Mammary epithelial cell (primary cell): ENCODE results near the gene KCMF1.

Experiments
- EZH2 ChIP-seq: IDR thresholded peaks from 2 replicates; pipeline ENCODE4 v1.6.1; 2012; ENCODE audit warnings: low read length, inconsistent platforms, borderline replicate concordance
- TF ChIP-seq, protein P1 (sequence below), 2 donors: IDR thresholded peaks in 1 of 2; conservative IDR thresholded peaks in 1 of 2; 2 replicates each; pipeline ENCODE4 v1.5.1; 2011 to 2012; ENCODE audit warnings: inconsistent platforms in 2 of 2, low read length in 2 of 2, mild to moderate bottlenecking in 2 of 2, control low read depth in 1 of 2, low read depth in 1 of 2; ENCODE audit not compliant: insufficient read depth in 1 of 2; ENCODE audit errors: extremely low read depth in 1 of 2

DNA sequence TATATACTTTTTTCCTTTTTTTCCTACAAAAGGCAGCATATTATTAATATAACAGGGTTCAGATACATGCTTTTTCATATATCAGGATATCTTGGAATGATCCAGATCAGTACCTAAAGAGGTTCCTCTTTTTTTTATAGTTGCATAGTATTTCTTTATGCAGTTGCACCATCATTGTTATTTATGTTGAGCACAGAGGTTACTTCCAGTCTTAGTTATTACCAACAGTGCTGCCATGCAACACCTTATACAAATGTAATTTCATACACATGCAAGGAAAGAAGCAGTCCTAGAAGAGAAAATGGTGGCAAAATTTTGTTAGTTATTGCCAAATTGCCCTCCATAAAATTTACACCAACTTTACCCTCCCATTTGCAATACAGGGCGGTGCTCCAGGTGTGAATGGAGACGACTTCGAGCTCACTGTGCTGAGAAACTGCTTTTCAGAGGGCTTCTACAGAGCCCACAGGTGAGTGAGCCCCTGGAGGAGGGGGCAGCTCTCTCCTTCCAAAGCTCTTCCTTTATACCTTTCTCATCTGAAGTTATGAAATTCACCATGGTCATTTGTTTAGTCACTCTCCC is 30.0 kb upstream of the KCMF1 start:
- TF ChIP-seq, protein P1, sequence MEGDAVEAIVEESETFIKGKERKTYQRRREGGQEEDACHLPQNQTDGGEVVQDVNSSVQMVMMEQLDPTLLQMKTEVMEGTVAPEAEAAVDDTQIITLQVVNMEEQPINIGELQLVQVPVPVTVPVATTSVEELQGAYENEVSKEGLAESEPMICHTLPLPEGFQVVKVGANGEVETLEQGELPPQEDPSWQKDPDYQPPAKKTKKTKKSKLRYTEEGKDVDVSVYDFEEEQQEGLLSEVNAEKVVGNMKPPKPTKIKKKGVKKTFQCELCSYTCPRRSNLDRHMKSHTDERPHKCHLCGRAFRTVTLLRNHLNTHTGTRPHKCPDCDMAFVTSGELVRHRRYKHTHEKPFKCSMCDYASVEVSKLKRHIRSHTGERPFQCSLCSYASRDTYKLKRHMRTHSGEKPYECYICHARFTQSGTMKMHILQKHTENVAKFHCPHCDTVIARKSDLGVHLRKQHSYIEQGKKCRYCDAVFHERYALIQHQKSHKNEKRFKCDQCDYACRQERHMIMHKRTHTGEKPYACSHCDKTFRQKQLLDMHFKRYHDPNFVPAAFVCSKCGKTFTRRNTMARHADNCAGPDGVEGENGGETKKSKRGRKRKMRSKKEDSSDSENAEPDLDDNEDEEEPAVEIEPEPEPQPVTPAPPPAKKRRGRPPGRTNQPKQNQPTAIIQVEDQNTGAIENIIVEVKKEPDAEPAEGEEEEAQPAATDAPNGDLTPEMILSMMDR (conservative IDR thresholded peaks at IDR 0.05 in 1 of 2, IDR thresholded peaks at IDR 0.05 in 1 of 2; ENCODE audit: extremely low read depth in 1 of 2, insufficient read depth in 1 of 2, low read depth in 1 of 2, low read length in 2 of 2): no peak
- no peak for TF ChIP-seq EZH2
